ENCODE measurements around the gene APLF. TPM values are rescaled to one million over a fixed set of nuclear protein-coding genes. Genes with fewer than 3 reads are reported as not detected.

Gene APLF
- total and polyA plus RNA-seq, 2 donors from 2014 or later: 0.95 to 5.9 TPM

DNA sequence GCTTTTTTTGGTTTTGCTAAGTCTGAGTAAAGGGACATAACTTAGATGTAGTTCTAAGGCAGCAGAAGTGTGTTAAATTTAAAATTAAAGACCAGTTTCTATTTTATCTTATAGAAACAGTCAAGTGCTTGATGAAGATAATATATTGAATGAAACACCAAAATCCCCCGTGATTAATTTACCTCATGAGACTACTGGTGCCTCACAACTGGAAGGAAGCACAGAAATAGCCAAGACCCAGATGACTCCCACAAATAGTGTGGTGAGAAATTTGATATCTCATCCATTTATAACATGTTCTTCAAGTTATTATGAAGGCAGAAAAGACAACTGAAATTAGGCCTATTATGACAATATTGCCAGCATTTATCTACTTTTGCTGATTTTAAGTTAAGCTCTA lies 45.6 kb downstream of the APLF start:
- H3K4me1 ChIP-seq (ENCODE audit: control insufficient read depth in 2 of 3, insufficient read depth in 2 of 3, low read depth in 1 of 3, low read length in 3 of 3): no peaks in the 10 kb centered on the region
- no peak overlapping the region for H3K27ac ChIP-seq (ENCODE audit: low read depth in 2 of 2, low read length in 2 of 2)
- TF ChIP-seq, protein P1, sequence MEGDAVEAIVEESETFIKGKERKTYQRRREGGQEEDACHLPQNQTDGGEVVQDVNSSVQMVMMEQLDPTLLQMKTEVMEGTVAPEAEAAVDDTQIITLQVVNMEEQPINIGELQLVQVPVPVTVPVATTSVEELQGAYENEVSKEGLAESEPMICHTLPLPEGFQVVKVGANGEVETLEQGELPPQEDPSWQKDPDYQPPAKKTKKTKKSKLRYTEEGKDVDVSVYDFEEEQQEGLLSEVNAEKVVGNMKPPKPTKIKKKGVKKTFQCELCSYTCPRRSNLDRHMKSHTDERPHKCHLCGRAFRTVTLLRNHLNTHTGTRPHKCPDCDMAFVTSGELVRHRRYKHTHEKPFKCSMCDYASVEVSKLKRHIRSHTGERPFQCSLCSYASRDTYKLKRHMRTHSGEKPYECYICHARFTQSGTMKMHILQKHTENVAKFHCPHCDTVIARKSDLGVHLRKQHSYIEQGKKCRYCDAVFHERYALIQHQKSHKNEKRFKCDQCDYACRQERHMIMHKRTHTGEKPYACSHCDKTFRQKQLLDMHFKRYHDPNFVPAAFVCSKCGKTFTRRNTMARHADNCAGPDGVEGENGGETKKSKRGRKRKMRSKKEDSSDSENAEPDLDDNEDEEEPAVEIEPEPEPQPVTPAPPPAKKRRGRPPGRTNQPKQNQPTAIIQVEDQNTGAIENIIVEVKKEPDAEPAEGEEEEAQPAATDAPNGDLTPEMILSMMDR (IDR thresholded peaks at IDR 0.05; ENCODE audit: borderline replicate concordance, extremely low read depth, insufficient read depth): no peak
- no peak overlapping the region for H3K4me3 ChIP-seq (ENCODE audit: low read length in 3 of 3)
- DNase-seq: no peak
- FAIRE-seq: no peak
- no peaks in the 10 kb centered on the region for H3K9me3 ChIP-seq (ENCODE audit: control insufficient read depth in 2 of 3, insufficient read depth in 1 of 3, low read length in 3 of 3)
- no peak overlapping the region for H3K9ac ChIP-seq (ENCODE audit: low read length in 3 of 3)
- no peaks in the 10 kb centered on the region for H3K36me3 ChIP-seq (ENCODE audit: control insufficient read depth in 2 of 3, insufficient read depth in 3 of 3, low read length in 3 of 3)
- intact Hi-C loops (cut with DNase I): no loop called here
- no peaks in the 10 kb centered on the region for H3K27me3 ChIP-seq (ENCODE audit: control insufficient read depth, insufficient read depth, low read length)

DNA sequence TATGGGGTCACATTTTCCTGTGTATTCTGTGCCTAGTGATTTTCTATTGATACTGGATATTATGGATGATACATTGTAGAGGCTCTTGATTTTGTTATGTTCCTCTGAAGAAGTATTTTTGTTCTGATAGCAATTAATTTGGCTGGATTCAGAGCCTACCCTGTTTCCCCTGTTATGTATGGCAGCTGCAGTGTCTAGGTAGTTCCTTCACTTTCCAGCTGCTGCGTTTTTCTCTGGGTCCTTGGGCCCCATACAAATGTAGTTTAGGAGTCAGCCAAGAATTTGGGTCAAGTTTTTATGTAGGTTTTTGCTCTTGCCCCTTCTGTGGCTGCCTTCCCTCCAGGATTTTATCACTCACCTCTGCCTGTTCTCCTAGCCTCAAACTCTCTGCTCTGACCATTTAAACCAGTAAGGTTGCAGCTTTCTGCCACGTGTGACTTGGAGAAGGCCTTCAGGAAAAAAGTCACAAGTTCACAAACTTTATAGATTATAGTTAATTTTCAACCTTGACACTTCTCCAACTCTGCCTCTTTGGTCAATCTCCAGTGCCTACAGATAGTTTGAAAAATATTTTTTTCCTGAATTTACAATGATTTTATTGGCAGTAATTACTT lies 47.0 kb downstream of the APLF start:
- Histone ChIP-seq H3K36me3 (ENCODE audit: control insufficient read depth in 2 of 3, insufficient read depth in 3 of 3, low read length in 3 of 3) (no peaks in the 10 kb centered on the region), H3K27ac (ENCODE audit: low read depth in 2 of 2, low read length in 2 of 2) (no peak overlapping the region), H3K9me3 (ENCODE audit: control insufficient read depth in 2 of 3, insufficient read depth in 1 of 3, low read length in 3 of 3) (no peaks in the 10 kb centered on the region), H3K27me3 (ENCODE audit: control insufficient read depth, insufficient read depth, low read length) (no peaks in the 10 kb centered on the region), H3K4me3 (ENCODE audit: low read length in 3 of 3) (no peak overlapping the region), H3K4me1 (ENCODE audit: control insufficient read depth in 2 of 3, insufficient read depth in 2 of 3, low read depth in 1 of 3, low read length in 3 of 3) (no peaks in the 10 kb centered on the region), H3K9ac (ENCODE audit: low read length in 3 of 3) (no peak overlapping the region)
- TF ChIP-seq, protein P1 (IDR thresholded peaks at IDR 0.05; ENCODE audit: borderline replicate concordance, extremely low read depth, insufficient read depth): no peak
- DNase-seq (no peak), FAIRE-seq (no peak)
- intact Hi-C loops (cut with DNase I): no loop called here

DNA sequence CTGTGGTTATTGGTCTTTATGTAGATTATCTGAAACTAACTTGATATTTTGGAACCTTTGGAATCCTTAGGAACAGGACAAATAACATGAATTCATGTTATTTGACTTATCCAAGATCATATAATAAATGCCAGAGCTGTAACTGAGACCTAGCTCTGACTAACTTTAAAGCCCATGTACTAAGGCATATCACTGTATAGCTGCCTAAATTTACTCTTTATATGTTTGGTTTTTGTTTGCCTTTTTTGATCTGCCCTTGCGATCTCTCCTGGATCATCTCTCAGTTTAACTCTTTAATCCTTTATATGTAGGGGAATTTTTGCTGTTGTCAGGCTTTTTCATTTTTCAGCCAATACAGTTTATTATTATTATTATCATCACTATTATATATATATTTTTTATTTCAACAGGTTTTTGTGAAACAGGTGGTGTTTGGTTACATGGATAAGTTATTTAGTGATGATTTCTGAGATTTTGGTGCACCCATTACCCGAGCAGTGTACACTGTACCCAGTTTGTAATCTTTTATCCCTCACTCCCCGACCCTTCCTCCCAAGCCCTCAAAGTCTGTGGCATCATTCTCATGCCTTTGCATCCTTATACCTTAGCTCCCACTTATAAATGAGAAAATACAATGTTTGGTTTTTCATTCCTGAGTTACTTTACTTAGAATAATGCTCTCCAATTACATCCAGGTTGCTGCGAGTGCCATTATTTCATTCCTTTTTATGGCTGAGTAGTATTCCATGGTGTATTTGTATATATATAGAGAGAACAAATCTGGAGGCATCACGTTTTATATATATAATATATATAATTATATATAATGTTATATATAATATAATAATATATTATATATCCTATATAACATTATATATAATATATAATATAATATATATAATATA lies 48.9 kb downstream of the APLF start:
- intact Hi-C loops (cut with DNase I): no loop called here
- peak in 2 of 5 donors; percentile 21 to 35 for DNase-seq

More for the DNA sequence above, 48.9 kb downstream of the APLF start:
- Histone ChIP-seq H3K27me3 (ENCODE audit: control insufficient read depth, insufficient read depth, low read length) (no peaks in the 10 kb centered on the region), H3K9ac (ENCODE audit: low read length in 3 of 3) (no peak overlapping the region), H3K9me3 (ENCODE audit: control insufficient read depth in 2 of 3, insufficient read depth in 1 of 3, low read length in 3 of 3) (no peaks in the 10 kb centered on the region), H3K4me3 (ENCODE audit: low read length in 3 of 3) (no peak overlapping the region), H3K4me1 (ENCODE audit: control insufficient read depth in 2 of 3, insufficient read depth in 2 of 3, low read depth in 1 of 3, low read length in 3 of 3) (no peaks in the 10 kb centered on the region), H3K27ac (ENCODE audit: low read depth in 2 of 2, low read length in 2 of 2) (no peak overlapping the region), H3K36me3 (ENCODE audit: control insufficient read depth in 2 of 3, insufficient read depth in 3 of 3, low read length in 3 of 3) (no peaks in the 10 kb centered on the region)
- no peak for FAIRE-seq
- TF ChIP-seq, protein P1 (IDR thresholded peaks at IDR 0.05; ENCODE audit: borderline replicate concordance, extremely low read depth, insufficient read depth): no peak
